HG03108 (cell line): ENCODE data around the gene CHST11.

Experiments
- ATAC-seq: cut with Tn5 transposase; IDR thresholded peaks from one replicate; pipeline ENCODE4 v1.9.1; 2021; ENCODE audit warnings: moderate library complexity; ENCODE audit not compliant: unreplicated experiment

CHST11 gene

GRCh38 chr12:104479123-104479662, 22.4 kb downstream of the CHST11 start:
- ATAC-seq: no peak

GRCh38 chr12:104480012-104480411, 23.3 kb downstream of the CHST11 start:
- no peak for ATAC-seq

GRCh38 chr12:104480826-104481440, 24.2 kb downstream of the CHST11 start:
- no peak for ATAC-seq

- no peak for ATAC-seq
Observed at GRCh38 chr12:104482113-104482512, 25.4 kb downstream of the CHST11 start.

- no peak for ATAC-seq
Observed at GRCh38 chr12:104482748-104483147, 26.0 kb downstream of the CHST11 start.

GRCh38 chr12:104484079-104484478, 27.3 kb downstream of the CHST11 start:
- no peak for ATAC-seq

GRCh38 chr12:104485651-104486362, 29.1 kb downstream of the CHST11 start:
- ATAC-seq: no peak

GRCh38 chr12:104486363-104486750, 29.6 kb downstream of the CHST11 start:
- no peak for ATAC-seq

- no peak for ATAC-seq
Observed at GRCh38 chr12:104486943-104487819, 30.4 kb downstream of the CHST11 start.

- no peak for ATAC-seq
Observed at GRCh38 chr12:104488374-104488773, 31.6 kb downstream of the CHST11 start.

GRCh38 chr12:104490186-104490585, 33.4 kb downstream of the CHST11 start:
- ATAC-seq: no peak

- peak; percentile 35 for ATAC-seq
Observed at GRCh38 chr12:104490850-104491249, 34.1 kb downstream of the CHST11 start.

GRCh38 chr12:104493496-104493895, 36.7 kb downstream of the CHST11 start:
- ATAC-seq: no peak

- no peak for ATAC-seq
Observed at GRCh38 chr12:104494137-104494792, 37.5 kb downstream of the CHST11 start.

- no peak for ATAC-seq
Observed at GRCh38 chr12:104494793-104495158, 38.0 kb downstream of the CHST11 start.

GRCh38 chr12:104495786-104496185, 39.0 kb downstream of the CHST11 start:
- ATAC-seq: no peak

GRCh38 chr12:104496336-104496735, 39.6 kb downstream of the CHST11 start:
- no peak for ATAC-seq

GRCh38 chr12:104498211-104498801, 41.6 kb downstream of the CHST11 start:
- no peak for ATAC-seq

GRCh38 chr12:104499668-104500332, 43.1 kb downstream of the CHST11 start:
- no peak for ATAC-seq

GRCh38 chr12:104501115-104501514, 44.4 kb downstream of the CHST11 start:
- ATAC-seq: no peak
